GM18507 (cell line): Measurements from ENCODE around the gene DDIT4L.
A peak's percentile ranks its signal among the peaks of the same experiment; 100 is the strongest.
"Not testable (repeated sequence)": the region's sequence is repeated elsewhere in the genome, so short reads cannot be mapped to it uniquely, and the experiment has no call there.

Experiments
- DNase-seq: peaks from one replicate; pipeline ENCODE4 v3.0.0; 2011; ENCODE audit warnings: low read depth; ENCODE audit not compliant: insufficient read length; ENCODE audit errors: extremely low spot score
- FAIRE-seq: peaks from 2 replicates; lab custom pipeline; 2011; peaks lifted over from hg19 to GRCh38; lab: Jason Lieb, UNC

DDIT4L gene

GRCh38 chr4:100169491-100170485 lies 20.5 kb downstream of the DDIT4L start:
- FAIRE-seq: no peak
- DNase-seq: no peak

GRCh38 chr4:100168521-100168920 lies 21.7 kb downstream of the DDIT4L start:
- FAIRE-seq: no peak

GRCh38 chr4:100166297-100167039 lies 23.8 kb downstream of the DDIT4L start:
- DNase-seq (no peak), FAIRE-seq (peak; percentile 24)

More at GRCh38 chr4:100168521-100168920, 21.7 kb downstream of the DDIT4L start:
- no peak for DNase-seq

- no peak for FAIRE-seq
- no peak for DNase-seq
These were observed 24.5 kb downstream of the DDIT4L start for GRCh38 chr4:100165809-100166208.

- FAIRE-seq (no peak), DNase-seq (no peak)
These were observed 25.2 kb downstream of the DDIT4L start for GRCh38 chr4:100164808-100165760.

GRCh38 chr4:100162027-100162685 lies 28.1 kb downstream of the DDIT4L start:
- DNase-seq: no peak
- peak; percentile 53 for FAIRE-seq

- DNase-seq (no peak), FAIRE-seq (no peak)
These were observed 41.1 kb downstream of the DDIT4L start for GRCh38 chr4:100149190-100149589.

- FAIRE-seq (no peak), DNase-seq (no peak)
These were observed 42.6 kb downstream of the DDIT4L start for GRCh38 chr4:100147684-100148083.

- no peak for DNase-seq
- FAIRE-seq: no peak
These were observed 43.1 kb downstream of the DDIT4L start for GRCh38 chr4:100147198-100147597.

GRCh38 chr4:100146756-100147155 lies 43.5 kb downstream of the DDIT4L start:
- DNase-seq (no peak), FAIRE-seq (no peak)

- FAIRE-seq, DNase-seq: not testable (repeated sequence)
These were observed 52.9 kb downstream of the DDIT4L start for GRCh38 chr4:100137320-100137719.
